GM12878 (cell line): ENCODE results near the gene CATSPERD. TPM values are rescaled to one million over a fixed set of nuclear protein-coding genes. Genes with fewer than 3 reads are reported as not detected.

Experiments
- polyA plus RNA-seq, 11 experiments: library from polyadenylated mRNA; depleted of rRNA in 4 of 11; unstranded in 6 of 11; stranded (reverse) in 5 of 11; fragments of >200 nt; fragmentation: Nextera tagmentation in 4 of 11; fragmentation: Illumina TruSeq in 1 of 11; extraction: Ambion mirVana in 4 of 11; extraction: Trizol in 1 of 11; gene quantifications; 1 replicate in 1 of 11; 2 replicates in 10 of 11; pipeline versions ENCODE4 v1.2.1 to v1.2.3, GENCODE V29; 2011 to 2016; ENCODE audit warnings: inconsistent platforms in 2 of 11, missing spikeins in 2 of 11, low read depth in 1 of 11
- total RNA-seq, 4 experiments: library from RNA; depleted of rRNA in 3 of 4; stranded (reverse); fragments of >200 nt in 3 of 4; fragmentation: Illumina TruSeq in 1 of 4; extraction: Trizol in 1 of 4; gene quantifications; 2 replicates each; pipeline versions ENCODE4 v1.2.1 to v1.2.3, GENCODE V29; 2013 to 2021
- TF ChIP-seq, protein P1 (sequence below): fragments of 450-650 bp; IDR thresholded peaks from 2 replicates; pipeline ENCODE4 v1.6.1; 2016; ENCODE audit warnings: mild to moderate bottlenecking, moderate library complexity, borderline replicate concordance
- TF ChIP-seq, protein P2 (sequence below): IDR thresholded peaks from 2 replicates; pipeline ENCODE4 v1.6.1; 2012; ENCODE audit warnings: improper control_type of control experiment, low read depth, low read length; ENCODE audit not compliant: insufficient replicate concordance
- TF ChIP-seq, protein P3 (sequence below): fragments of 450-650 bp; IDR thresholded peaks from 2 replicates; pipeline ENCODE4 v1.6.1; 2016; ENCODE audit warnings: mild to moderate bottlenecking

CATSPERD gene
- total and polyA plus RNA-seq, 10 of the 15 experiments (the other 5 are each of a cell fraction or from before 2014, with no cell fraction given) = 0.02 to 0.38 (median 0.11) TPM; not detected in 5

- TF ChIP-seq, protein P1, sequence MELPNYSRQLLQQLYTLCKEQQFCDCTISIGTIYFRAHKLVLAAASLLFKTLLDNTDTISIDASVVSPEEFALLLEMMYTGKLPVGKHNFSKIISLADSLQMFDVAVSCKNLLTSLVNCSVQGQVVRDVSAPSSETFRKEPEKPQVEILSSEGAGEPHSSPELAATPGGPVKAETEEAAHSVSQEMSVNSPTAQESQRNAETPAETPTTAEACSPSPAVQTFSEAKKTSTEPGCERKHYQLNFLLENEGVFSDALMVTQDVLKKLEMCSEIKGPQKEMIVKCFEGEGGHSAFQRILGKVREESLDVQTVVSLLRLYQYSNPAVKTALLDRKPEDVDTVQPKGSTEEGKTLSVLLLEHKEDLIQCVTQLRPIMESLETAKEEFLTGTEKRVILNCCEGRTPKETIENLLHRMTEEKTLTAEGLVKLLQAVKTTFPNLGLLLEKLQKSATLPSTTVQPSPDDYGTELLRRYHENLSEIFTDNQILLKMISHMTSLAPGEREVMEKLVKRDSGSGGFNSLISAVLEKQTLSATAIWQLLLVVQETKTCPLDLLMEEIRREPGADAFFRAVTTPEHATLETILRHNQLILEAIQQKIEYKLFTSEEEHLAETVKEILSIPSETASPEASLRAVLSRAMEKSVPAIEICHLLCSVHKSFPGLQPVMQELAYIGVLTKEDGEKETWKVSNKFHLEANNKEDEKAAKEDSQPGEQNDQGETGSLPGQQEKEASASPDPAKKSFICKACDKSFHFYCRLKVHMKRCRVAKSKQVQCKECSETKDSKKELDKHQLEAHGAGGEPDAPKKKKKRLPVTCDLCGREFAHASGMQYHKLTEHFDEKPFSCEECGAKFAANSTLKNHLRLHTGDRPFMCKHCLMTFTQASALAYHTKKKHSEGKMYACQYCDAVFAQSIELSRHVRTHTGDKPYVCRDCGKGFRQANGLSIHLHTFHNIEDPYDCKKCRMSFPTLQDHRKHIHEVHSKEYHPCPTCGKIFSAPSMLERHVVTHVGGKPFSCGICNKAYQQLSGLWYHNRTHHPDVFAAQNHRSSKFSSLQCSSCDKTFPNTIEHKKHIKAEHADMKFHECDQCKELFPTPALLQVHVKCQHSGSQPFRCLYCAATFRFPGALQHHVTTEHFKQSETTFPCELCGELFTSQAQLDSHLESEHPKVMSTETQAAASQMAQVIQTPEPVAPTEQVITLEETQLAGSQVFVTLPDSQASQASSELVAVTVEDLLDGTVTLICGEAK = no peak
- TF ChIP-seq, protein P2, sequence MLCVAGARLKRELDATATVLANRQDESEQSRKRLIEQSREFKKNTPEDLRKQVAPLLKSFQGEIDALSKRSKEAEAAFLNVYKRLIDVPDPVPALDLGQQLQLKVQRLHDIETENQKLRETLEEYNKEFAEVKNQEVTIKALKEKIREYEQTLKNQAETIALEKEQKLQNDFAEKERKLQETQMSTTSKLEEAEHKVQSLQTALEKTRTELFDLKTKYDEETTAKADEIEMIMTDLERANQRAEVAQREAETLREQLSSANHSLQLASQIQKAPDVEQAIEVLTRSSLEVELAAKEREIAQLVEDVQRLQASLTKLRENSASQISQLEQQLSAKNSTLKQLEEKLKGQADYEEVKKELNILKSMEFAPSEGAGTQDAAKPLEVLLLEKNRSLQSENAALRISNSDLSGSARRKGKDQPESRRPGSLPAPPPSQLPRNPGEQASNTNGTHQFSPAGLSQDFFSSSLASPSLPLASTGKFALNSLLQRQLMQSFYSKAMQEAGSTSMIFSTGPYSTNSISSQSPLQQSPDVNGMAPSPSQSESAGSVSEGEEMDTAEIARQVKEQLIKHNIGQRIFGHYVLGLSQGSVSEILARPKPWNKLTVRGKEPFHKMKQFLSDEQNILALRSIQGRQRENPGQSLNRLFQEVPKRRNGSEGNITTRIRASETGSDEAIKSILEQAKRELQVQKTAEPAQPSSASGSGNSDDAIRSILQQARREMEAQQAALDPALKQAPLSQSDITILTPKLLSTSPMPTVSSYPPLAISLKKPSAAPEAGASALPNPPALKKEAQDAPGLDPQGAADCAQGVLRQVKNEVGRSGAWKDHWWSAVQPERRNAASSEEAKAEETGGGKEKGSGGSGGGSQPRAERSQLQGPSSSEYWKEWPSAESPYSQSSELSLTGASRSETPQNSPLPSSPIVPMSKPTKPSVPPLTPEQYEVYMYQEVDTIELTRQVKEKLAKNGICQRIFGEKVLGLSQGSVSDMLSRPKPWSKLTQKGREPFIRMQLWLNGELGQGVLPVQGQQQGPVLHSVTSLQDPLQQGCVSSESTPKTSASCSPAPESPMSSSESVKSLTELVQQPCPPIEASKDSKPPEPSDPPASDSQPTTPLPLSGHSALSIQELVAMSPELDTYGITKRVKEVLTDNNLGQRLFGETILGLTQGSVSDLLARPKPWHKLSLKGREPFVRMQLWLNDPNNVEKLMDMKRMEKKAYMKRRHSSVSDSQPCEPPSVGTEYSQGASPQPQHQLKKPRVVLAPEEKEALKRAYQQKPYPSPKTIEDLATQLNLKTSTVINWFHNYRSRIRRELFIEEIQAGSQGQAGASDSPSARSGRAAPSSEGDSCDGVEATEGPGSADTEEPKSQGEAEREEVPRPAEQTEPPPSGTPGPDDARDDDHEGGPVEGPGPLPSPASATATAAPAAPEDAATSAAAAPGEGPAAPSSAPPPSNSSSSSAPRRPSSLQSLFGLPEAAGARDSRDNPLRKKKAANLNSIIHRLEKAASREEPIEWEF = no peak
- TF ChIP-seq, protein P3, sequence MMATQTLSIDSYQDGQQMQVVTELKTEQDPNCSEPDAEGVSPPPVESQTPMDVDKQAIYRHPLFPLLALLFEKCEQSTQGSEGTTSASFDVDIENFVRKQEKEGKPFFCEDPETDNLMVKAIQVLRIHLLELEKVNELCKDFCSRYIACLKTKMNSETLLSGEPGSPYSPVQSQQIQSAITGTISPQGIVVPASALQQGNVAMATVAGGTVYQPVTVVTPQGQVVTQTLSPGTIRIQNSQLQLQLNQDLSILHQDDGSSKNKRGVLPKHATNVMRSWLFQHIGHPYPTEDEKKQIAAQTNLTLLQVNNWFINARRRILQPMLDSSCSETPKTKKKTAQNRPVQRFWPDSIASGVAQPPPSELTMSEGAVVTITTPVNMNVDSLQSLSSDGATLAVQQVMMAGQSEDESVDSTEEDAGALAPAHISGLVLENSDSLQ = no peak
These were observed 33.3 kb downstream of the CATSPERD start (continued) for GRCh38 chr19:5753743-5754142.
